ENCODE results near the gene FKBP6. TPM values are rescaled to one million over a fixed set of nuclear protein-coding genes. Genes with fewer than 3 reads are reported as not detected.

FKBP6 gene
- total RNA-seq, 1 donor from 2014 or later: not detected

DNA sequence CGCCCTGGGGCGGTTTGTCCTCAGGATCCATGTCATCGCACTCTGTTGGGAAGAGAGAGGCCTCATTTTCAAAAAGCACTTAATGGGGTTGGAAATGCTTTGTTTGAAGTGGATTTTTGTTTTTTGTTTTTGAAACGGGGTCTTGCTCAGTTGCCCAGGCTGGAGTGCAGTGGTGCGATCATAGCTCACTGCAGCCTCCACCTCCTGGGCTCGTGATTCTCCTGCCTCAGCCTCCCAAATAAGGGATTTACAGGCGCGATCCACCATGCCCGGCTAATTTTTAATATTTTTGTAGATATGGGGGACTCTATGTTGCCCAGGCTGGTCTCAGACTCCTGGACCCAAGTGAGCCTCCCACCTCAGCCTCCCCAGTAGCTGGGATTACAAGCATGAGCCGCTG, 735 bp downstream of the FKBP6 start:
- H3K4me1 Mint-ChIP-seq (ENCODE audit: low read depth, unreplicated experiment): peaks cover 9% of the 10 kb centered on the region
- no peak overlapping the region for H3K27ac Mint-ChIP-seq (ENCODE audit: unreplicated experiment)

DNA sequence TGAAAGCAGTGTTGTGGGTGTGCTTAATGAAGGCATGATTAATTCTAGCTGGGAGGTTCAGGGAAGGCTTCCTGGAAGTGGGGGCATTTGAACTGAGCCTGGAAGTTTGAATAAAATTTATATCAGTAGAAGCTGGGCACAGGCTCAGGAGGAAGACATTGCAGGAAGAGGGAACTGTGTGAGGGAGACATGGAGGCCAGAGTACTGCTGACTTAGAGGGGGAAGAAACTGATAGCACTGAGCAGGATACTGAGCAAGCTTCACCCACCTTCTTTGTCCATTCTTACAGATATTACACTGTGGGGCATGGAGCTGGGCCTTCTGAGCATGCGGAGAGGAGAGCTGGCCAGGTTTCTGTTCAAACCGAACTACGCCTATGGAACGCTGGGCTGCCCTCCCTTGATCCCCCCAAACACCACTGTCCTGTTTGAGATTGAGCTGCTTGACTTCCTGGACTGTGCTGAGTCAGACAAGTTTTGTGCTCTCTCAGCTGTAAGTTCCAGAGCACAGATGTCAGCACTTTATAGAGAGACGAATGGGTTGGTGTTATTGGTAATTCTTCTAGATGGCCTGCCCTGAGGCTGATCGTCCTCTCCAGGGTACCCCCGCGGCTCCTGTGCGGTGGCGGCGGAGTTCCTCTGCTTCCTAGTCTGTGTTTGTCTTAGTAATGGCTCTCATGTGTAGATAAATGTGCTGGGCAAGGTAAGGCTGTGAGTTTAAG, 2.1 kb downstream of the FKBP6 start:
- Mint-ChIP-seq H3K4me3 (ENCODE audit: unreplicated experiment) (no peak overlapping the region), H3K27me3 (ENCODE audit: low read depth, unreplicated experiment) (peaks cover 5% of the 10 kb centered on the region), H3K27ac (ENCODE audit: unreplicated experiment) (no peak overlapping the region), H3K9me3 (ENCODE audit: unreplicated experiment) (peaks cover 9% of the 10 kb centered on the region), H3K36me3 (ENCODE audit: low read depth, unreplicated experiment) (no peaks in the 10 kb centered on the region), H3K4me1 (ENCODE audit: low read depth, unreplicated experiment) (peaks cover 9% of the 10 kb centered on the region)
- TF ChIP-seq EZH2 (IDR thresholded peaks at IDR 0.05; ENCODE audit: insufficient read depth, low read length): no peak
- TF ChIP-seq, protein P1, sequence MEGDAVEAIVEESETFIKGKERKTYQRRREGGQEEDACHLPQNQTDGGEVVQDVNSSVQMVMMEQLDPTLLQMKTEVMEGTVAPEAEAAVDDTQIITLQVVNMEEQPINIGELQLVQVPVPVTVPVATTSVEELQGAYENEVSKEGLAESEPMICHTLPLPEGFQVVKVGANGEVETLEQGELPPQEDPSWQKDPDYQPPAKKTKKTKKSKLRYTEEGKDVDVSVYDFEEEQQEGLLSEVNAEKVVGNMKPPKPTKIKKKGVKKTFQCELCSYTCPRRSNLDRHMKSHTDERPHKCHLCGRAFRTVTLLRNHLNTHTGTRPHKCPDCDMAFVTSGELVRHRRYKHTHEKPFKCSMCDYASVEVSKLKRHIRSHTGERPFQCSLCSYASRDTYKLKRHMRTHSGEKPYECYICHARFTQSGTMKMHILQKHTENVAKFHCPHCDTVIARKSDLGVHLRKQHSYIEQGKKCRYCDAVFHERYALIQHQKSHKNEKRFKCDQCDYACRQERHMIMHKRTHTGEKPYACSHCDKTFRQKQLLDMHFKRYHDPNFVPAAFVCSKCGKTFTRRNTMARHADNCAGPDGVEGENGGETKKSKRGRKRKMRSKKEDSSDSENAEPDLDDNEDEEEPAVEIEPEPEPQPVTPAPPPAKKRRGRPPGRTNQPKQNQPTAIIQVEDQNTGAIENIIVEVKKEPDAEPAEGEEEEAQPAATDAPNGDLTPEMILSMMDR (IDR thresholded peaks at IDR 0.05; ENCODE audit: insufficient read depth, low read depth, low read length): no peak
- Histone ChIP-seq H2AFZ (ENCODE audit: low read depth, low read length) (peak overlapping the region; percentile 55), H3K4me2 (ENCODE audit: low read length) (no peak overlapping the region), H3K9me3 (ENCODE audit: insufficient read depth, low read depth, low read length) (no peaks in the 10 kb centered on the region), H3K4me3 (ENCODE audit: insufficient read depth, low read depth, low read length) (no peak overlapping the region), H3K27me3 (ENCODE audit: insufficient read depth, low read length) (peaks cover 6% of the 10 kb centered on the region), H3K36me3 (ENCODE audit: insufficient read depth, low read length) (no peaks in the 10 kb centered on the region), H3K79me2 (ENCODE audit: insufficient read depth, low read length) (no peaks in the 10 kb centered on the region), H4K20me1 (ENCODE audit: insufficient read depth, low read length) (no peaks in the 10 kb centered on the region), H3K27ac (ENCODE audit: low read depth, low read length) (no peak overlapping the region), H3K9ac (ENCODE audit: low read length) (no peak overlapping the region), H3K4me1 (ENCODE audit: insufficient read depth, low read length) (no peaks in the 10 kb centered on the region)
- DNase-seq (ENCODE audit: low read depth) (no peak), FAIRE-seq (no peak)

More for the DNA sequence above, 735 bp downstream of the FKBP6 start:
- H3K9me3 Mint-ChIP-seq (ENCODE audit: unreplicated experiment): peaks cover 7% of the 10 kb centered on the region
- Histone ChIP-seq H3K27me3 (ENCODE audit: insufficient read depth, low read length) (peaks cover 6% of the 10 kb centered on the region), H3K36me3 (ENCODE audit: insufficient read depth, low read length) (no peaks in the 10 kb centered on the region), H3K4me1 (ENCODE audit: insufficient read depth, low read length) (no peaks in the 10 kb centered on the region), H3K9me3 (ENCODE audit: insufficient read depth, low read depth, low read length) (no peaks in the 10 kb centered on the region), H3K4me3 (ENCODE audit: insufficient read depth, low read depth, low read length) (no peak overlapping the region), H3K4me2 (ENCODE audit: low read length) (no peak overlapping the region), H4K20me1 (ENCODE audit: insufficient read depth, low read length) (no peaks in the 10 kb centered on the region), H2AFZ (ENCODE audit: low read depth, low read length) (no peak overlapping the region), H3K79me2 (ENCODE audit: insufficient read depth, low read length) (no peaks in the 10 kb centered on the region), H3K9ac (ENCODE audit: low read length) (no peak overlapping the region), H3K27ac (ENCODE audit: low read depth, low read length) (no peak overlapping the region)
- no peak for DNase-seq (ENCODE audit: low read depth)
- H3K27me3 Mint-ChIP-seq (ENCODE audit: low read depth, unreplicated experiment): peaks cover 10% of the 10 kb centered on the region
- no peak for TF ChIP-seq EZH2 (IDR thresholded peaks at IDR 0.05; ENCODE audit: insufficient read depth, low read length)
- TF ChIP-seq, protein P1 (IDR thresholded peaks at IDR 0.05; ENCODE audit: insufficient read depth, low read depth, low read length): no peak
- H3K36me3 Mint-ChIP-seq (ENCODE audit: low read depth, unreplicated experiment): no peaks in the 10 kb centered on the region
- FAIRE-seq: no peak
- H3K4me3 Mint-ChIP-seq (ENCODE audit: unreplicated experiment): no peak overlapping the region

DNA sequence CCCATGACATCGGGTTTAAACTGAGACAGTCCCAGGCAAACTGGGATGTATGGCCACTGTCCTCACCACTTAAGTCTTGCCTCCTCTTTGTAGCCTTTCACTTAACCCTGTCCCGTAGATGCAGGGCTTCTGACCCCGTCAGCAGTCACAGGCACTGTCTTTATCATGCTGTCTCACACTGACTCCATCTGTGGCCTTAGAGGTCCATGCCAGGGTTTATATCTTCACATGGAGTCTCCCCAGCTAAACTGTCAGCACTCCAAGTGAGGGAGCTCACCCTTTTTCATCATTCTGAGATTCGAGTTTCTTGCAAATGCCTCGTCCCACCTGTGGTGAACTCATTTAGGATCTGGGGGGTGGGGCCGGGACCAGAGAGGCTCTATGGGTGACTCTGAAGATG, 2.8 kb downstream of the FKBP6 start:
- no peak overlapping the region for H3K9ac ChIP-seq (ENCODE audit: low read length)
- H3K4me1 ChIP-seq (ENCODE audit: insufficient read depth, low read length): no peaks in the 10 kb centered on the region
- Mint-ChIP-seq H3K4me1 (ENCODE audit: low read depth, unreplicated experiment) (peaks cover 9% of the 10 kb centered on the region), H3K4me3 (ENCODE audit: unreplicated experiment) (no peak overlapping the region), H3K36me3 (ENCODE audit: low read depth, unreplicated experiment) (no peaks in the 10 kb centered on the region), H3K27me3 (ENCODE audit: low read depth, unreplicated experiment) (peaks cover 5% of the 10 kb centered on the region), H3K27ac (ENCODE audit: unreplicated experiment) (no peak overlapping the region), H3K9me3 (ENCODE audit: unreplicated experiment) (peaks cover 9% of the 10 kb centered on the region)
- H3K27ac ChIP-seq (ENCODE audit: low read depth, low read length): no peak overlapping the region
- H3K4me2 ChIP-seq (ENCODE audit: low read length): no peak overlapping the region
- TF ChIP-seq, protein P1 (IDR thresholded peaks at IDR 0.05; ENCODE audit: insufficient read depth, low read depth, low read length): no peak
- no peak for TF ChIP-seq EZH2 (IDR thresholded peaks at IDR 0.05; ENCODE audit: insufficient read depth, low read length)
- no peak overlapping the region for H3K4me3 ChIP-seq (ENCODE audit: insufficient read depth, low read depth, low read length)
- no peaks in the 10 kb centered on the region for H3K79me2 ChIP-seq (ENCODE audit: insufficient read depth, low read length)
- no peak overlapping the region for H2AFZ ChIP-seq (ENCODE audit: low read depth, low read length)
- H3K36me3 ChIP-seq (ENCODE audit: insufficient read depth, low read length): no peaks in the 10 kb centered on the region
- DNase-seq (ENCODE audit: low read depth) (no peak), FAIRE-seq (no peak)
- H3K9me3 ChIP-seq (ENCODE audit: insufficient read depth, low read depth, low read length): no peaks in the 10 kb centered on the region
- H3K27me3 ChIP-seq (ENCODE audit: insufficient read depth, low read length): peaks cover 6% of the 10 kb centered on the region
- no peaks in the 10 kb centered on the region for H4K20me1 ChIP-seq (ENCODE audit: insufficient read depth, low read length)
